Measurements from ENCODE around the gene DIAPH1.

DIAPH1 gene

DNA sequence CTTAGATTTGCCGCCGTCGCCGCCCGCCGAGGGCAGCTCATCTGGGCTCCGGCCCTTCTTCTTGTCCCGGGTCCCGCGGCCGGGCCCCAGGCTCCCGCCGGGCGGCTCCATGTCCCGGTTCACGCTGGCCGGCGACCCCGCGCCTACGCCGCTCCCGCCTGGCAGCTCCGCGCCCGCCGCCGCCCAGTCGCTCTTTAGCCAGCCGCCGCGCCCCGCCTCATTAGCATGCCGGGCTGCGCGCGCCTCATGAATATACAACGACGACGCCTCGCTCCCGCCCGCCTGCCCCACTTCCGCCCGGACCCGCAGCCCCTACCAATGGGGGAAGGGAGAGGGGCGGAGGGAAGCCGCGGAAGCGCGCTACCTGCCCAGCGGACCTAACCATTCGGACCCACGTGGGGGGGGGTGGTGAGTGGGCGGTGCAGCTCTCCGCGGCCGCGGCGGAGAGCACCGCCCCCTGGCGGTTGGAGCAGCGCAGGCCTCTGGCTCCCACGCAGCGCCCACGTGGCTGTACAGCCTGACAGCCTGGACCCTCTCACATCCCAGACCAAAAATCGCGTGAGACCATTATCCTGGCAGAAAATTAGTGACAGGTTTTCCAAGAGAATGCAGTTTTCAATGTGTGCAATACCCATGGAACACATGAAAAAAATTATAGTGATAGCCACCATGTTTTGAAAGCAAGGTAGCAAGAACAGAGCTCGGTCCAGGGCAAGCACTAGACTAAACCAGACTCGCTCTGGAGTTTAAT is at the start of gene DIAPH1:
TSS of gene DIAPH1 (minus strand) at position 197 of the 751 bp plus-strand sequence. CDS start at position 111, 86 bp downstream.
- peak; percentile 59 for DNase-seq

DNA sequence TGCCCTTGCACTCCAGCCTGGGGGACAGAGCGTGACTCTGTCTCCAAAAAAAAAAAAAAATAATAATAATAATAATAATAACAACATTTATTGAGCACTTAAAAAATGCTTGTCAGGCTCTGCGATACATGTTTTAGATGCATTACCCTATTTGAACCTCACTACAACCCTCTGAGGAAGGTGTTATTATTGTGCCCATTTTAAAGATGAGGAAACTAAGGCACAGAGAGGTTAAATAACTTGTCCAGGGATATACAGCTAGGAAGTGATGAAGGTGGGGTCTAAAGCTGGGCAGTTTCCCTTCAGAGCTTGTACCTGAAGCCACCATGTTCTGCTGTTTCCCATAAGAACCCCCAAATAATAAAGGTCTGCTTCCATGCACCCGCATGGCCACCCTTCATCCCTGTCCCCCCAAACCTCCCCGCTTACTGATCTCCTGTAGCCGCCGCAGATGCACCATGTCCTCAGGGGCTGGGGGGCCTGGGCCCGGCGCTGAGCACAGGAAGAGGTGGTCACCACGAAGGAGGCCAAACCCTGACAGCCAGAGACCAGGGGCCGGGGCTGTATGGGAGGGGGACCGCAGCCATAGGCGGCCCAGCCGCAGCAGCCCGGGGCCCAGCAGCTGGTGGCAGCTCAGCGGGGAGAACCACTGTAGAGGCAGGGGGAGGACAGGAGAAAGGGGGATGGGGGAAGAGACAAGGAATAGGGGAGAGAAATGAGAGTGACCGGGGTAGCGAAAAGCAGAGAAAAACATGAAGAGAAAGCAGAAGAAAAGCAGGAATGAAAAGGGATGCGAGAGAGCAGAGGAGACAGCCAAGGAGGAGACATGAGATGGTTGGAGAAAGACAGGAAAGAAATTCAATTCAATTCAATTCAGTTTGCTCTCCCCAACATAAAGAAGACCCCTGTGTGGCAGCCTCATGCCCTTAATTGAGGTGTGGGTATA is 47.5 kb upstream of the DIAPH1 start:
- no peak for DNase-seq

DNA sequence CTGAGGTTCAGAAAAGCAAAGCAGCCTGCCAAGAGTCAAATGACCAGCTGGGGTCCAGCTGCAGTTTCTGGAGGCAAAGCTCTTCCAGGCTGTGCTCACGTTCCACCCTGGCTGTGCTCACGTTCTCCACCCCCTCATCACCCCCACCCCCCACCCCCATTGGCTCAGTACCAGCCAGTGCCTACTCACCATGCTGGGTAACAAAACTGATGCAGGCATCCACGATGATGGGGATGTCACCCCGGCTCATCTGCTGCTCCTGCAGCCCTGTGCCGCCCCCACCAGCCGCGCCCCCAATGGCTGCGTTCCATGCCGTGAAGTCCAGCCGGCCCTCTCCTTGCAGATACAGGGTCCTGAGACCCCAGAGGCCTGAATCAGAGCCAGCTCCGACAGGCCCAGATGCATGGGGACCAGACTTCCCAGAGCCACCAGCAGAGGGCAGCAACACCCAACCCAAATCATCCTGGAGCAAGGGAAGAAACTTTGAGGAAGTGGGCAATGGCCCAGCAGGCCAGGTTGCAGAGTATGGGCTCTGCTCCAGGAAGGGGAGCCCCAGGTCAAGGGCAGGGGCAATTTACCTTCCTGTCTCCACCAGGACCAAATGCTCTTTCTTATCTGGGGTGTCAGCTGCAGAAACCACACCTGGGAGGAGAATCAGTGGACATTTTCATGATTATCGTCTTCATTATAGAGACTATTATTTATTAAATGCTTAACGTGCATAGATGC is 46.1 kb upstream of the DIAPH1 start:
- no peak for DNase-seq

DNA sequence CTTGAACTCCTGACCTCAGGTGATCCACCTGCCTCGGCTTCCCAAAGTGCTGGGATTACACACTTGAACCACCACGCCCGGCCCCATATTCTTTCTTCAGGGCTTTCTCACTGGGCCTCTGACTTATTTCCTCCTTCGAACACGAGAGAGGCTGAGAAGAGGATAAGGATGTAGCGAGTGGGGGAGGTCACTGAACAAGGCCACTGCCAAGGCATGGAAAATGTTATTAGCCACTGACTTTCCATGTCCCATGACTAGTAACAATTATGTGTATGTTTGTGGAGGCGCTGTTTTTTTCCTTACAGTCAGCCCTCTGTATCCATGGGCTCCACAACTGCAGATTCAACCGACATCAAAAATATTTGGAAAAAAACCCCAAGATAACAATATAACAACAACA is 44.7 kb upstream of the DIAPH1 start:
- no peak for DNase-seq

DNA sequence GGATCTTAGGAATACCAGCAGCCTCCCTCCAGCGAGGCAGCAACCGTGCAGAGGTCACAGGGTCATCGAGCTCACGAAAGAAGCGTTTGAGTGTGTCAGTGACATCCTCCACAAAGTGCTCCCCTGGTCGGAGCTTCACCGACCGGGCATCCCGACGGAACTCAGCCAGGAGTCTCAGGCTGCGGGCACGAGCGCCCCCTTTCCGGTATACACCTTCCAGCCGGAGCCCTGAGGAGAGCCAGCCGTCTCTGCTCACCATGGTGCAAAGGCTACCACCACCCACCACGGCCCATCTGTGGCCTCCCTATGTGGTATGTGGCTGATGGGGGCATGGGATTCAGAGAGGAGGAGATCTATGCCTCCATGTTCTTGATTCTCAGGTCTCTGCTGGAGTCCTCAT is 43.2 kb upstream of the DIAPH1 start:
- no peak for DNase-seq

DNA sequence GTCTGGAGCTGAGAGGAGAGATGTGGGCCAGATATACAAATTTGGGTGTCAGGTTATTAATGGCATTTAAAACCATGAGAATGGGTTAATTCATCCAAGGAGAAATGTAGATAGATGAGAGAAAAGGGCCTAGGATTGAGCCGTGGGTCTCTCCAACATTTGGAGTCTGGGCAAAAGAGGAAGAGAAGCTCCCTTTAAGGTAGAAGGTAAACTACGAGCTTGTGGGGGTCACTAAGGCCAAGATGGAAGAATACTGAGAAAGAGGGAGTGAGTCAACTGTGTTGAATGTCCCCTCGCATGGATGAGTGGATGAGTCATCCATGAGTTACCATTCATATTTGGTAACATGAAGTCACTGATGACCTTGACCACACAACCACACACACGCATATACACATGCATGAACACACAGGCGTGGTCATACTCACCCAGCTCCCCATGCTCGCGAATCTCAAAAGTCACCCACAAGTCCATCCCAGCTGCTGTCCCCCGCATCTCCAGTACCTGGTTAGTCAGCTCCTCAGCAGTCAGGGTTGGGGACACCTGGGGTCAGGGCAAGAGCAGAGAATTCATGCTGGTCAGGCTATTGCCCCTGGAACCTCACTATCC is 39.2 kb upstream of the DIAPH1 start:
- no peak for DNase-seq

DNA sequence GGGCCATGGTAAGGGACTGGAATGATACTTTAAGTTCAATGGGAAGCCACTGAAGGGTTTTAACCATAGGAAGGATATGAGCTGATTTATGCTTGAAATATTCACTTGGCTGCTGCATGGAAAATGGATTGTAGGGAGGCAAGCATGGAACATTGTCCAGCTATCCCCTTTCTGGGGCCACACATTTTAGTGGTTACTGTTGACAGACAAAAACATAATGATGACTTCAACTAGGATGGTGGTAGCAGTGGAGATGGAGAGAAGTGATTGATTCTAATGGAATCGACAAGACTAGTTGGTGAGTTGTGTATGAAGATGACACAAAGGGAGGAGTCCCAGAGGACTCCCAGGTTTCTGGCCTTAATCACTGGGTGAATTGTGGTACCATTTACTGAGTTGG is 38.6 kb upstream of the DIAPH1 start:
- no peak for DNase-seq

DNA sequence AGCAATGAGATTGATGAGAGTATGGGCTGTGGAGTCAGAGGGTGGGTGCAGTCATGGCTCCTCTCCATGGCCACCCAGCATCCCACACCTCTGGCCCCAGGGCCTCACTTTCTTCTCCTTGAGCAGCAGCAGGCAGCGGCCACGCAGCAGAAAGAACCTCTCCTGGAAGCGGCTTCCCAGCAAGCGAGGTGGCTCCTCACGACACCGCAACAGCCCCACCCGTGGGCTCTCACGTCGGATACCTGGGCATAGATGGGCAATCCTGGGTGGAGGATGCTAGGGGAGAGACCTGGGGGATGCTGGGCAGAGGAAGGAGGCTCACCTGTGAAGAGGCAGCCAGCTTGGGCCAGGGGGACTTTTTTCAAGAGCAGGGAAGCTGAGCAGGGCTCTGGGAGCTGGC is 37.6 kb upstream of the DIAPH1 start:
- no peak for DNase-seq

DNA sequence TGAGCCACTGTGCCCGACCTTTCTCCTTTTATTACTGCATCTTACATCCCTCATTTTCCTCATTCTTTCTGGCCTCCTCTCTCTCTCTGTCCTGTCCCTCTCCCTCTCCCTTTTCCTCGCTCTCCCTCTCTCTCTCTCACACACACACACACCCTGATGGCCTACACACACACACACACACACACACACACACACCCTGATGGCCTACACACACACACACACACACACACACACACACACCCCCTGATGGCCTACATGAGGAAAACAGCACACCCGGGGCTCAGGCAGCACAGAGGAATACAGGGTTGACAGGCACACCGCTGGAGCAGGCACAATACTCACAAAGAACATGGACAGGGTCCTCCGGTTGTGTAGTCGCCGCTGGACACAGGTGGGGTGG is 36.2 kb upstream of the DIAPH1 start:
- DNase-seq = no peak

DNA sequence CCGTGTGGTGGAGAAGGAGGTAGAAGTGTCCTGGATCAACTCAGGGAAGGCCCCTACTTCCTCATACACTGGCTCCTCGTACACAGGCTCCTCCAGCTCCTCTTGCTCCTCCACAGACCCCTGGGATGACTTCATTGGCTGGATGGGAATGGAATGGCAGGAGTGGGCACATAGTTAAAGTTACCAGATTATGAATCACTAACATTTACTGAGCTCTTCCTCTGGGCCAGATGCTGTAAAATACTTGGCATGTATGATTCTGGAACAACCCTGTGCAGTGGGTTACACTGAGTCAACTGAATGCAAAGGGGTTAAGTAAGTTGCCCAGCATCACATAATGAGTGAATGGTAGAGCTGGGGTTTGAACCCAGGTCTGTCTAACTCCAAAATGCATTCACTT is 35.5 kb upstream of the DIAPH1 start:
- DNase-seq = no peak

DNA sequence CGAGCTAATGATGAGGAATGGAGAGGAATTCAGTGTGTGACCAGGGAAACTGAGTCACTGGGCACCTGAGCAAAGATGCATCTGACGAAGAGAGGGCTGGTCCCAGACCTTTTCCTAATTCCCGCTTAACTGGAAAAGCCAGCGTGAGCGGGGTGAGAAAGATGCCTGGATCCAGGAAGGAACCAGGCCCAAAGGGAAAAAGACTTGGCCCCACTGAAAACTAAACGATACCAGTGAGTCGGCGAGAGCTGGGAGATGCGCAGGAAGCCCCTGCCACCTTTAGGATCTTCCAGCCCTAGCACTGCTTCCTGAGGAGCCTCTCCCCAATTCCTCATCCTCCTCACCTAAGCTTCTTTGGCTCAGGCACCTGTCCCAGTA is 32.9 kb upstream of the DIAPH1 start:
- DNase-seq = no peak

DNA sequence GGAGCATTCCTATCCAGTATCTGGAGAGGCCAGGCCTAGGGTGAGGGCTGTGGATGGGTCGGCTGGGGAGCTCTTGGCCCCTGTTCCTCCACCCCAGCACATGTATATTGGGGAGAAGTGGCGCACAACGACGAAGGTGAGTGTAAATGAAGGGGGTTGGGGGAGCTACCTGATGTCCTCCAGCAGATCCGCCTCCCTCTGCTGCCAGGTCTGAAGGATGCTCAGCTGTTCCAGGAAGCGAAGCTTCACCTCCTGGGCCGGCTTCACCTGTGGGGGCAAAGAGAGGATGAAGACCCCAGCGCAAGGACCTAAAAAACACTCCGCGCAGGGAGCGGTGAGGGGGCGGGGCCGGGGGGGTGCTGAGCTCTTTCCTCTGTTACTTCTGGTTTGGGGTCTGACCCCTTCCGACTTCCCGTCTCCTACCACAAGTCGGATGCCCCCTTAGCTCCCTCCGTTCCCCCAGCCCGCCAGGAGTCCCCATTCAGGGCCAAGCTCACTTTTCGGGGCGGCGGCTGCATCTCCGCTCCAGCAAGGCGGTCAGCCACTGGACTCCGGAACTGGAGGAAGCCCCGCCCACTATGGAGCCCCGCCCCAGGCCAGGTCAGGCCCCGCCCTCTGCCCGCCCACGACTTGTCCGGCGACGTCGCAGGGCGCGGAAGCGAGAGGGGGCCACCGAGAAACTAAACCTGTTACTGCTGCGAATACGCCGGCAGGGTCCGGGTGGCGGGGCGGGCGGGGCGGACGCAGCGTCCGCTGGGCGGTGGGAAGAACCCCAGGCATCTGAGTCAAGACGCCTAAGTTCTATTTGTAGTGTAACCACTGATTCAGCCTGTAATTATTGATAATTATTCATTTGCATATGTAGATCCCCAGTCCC is 32.3 kb upstream of the DIAPH1 start, which contains the start of gene FCHSD1:
TSS of gene FCHSD1 (minus strand) at position 568 of the 877 bp plus-strand sequence. CDS start at position 518, 50 bp downstream.
- DNase-seq = no peak

DNA sequence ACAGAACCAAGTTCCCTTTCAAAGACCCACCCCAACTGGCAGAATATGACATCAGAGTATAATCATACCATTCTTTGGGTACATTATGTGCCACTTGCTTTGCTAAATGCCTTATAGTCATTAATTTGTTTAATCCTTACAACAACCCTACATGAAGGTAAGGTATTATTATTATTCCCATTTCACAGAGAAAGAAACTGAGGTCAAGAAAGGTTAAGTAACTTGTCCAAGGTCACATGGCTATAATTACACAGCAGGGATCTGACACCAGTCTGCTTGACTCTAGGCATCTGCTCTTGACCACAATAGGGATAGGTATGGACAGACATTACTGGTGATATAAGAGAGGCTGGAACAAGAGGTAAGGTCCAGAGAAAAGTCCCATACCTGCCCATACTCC is 31.2 kb upstream of the DIAPH1 start:
- no peak for DNase-seq

DNA sequence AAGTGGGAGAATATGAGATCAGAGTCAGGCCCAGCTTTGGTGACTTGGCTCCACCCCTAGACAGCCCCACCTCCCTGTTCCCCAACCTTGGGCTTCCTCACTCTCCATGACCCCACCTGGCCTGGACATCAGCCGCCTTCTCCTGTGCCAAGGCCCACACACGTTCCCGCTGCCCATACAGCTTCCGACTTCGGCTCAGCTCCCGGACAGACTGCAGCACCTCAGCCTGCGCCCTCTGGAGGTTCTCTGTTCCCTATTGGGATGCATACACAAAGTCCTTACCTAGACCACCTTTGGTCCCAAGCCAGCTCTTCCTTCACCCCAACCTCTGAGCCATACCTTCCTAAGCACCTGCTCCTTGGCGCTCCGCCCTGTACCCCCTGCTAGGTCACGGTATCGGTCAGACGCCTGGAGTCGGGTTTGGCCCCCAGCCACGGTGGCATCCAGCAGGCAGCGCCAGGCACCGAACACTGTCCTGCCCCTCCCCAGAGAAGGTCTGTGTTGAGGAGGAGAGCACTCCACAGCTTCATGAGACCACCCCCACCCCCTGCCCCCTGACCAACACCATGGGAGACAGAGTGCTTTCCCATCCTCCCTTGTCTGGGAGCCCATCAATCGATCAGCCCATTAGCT is 30.4 kb upstream of the DIAPH1 start:
- DNase-seq = no peak

DNA sequence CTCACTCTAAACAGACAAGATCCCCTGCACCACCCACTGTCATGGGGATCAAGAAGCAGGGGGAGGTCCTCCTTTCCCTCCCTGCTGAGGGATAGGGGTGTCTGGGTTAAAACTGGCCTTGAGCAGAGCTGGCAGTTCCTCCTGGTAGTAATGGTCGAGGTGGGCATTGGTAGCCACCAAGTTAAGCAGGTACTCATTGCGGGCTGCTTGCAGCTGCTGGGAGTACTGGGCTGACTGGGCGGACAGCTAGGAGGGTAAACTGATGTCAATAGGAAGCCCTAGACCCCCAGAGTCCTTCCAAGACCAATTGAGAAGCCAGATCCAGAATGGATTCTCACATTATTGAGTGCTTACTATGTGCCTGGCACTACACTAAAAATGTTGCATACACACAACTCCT is 29.1 kb upstream of the DIAPH1 start:
- no peak for DNase-seq

DNA sequence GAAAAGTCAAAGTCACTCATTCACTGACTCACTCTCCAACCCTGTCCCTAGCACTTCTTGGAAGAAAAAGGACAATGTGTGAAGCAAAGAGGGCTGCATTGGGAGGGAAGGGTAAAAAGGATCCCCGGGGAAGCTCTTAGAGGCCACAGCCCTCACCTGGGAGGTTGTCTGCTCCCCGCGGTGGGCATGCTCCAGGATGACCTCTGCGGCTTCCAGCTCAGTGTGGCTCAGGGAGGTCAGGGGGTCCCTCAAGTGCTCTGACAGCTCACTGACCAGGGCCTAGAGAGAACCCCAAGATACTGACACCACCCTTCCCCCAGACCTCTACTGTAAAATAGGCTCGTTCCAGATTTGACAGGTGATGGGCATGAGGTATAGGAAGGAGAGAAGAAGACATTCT is 28.4 kb upstream of the DIAPH1 start:
- no peak for DNase-seq

DNA sequence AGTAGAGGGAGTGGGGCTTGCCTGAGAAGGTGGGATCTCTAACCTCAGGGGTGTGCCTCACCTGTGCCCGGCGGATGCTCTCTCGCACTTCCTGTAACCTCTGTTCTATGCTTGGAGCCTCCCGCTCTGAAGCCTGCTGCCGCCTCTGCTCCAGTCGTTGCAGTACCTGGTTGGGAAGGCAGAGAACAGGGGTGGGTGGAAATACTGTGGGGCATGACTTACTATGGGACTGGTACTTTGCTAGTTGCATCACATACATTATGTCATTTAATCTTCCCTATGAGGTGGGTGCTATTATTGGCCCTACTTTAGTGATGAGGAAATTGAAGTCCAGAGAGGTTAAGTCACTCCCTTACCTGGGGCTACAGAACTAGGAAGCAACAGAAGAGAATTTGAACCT is 27.2 kb upstream of the DIAPH1 start:
- no peak for DNase-seq

DNA sequence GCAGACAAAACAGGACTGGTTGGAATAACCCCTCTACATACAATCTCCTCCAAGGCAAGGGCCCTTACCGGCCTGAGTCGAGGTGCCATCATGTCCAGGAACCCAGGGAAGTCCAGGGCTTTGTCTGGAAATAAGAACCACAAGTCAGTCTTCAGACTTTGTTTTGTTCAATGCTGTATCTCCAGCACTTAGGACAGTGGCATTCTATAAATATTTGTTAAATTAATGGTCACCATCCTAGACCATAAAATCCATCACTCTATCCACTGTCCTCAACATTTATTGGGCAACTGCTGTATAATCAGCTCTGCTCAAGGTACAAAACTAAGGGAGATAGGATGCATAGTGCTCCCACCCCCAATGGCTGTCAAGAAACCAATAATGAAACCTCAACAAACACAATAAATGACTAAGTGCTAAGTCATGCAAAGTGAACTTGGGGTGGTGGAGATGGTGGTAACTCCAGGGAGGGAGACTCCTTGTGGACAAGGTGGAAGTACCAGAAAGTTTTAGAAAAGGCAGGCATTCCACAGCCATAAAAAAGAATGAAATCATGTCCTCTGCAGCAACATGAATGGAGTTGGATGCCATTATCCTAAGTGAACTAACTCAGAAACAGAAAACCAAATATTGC is 23.0 kb upstream of the DIAPH1 start:
- no peak for DNase-seq

DNA sequence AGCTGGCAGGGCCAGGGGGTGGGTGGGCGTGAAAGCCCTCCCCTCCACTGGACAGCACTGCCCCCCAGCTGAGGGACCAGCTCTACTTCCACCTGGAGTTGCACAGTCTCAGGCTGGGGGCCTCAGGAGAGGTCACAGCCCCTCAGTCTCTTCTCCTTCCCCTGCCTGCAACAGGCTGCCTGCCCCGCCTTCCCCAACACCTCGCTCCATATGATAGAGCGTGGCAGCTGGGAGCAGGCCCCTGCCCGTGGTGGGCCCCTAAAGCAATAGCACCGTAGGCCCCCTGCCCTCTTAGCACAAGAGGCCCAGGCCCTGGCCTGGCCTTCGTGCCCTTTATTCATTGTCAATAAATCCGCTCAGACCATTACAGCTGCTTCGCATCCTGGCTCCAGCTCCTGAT is 21.9 kb upstream of the DIAPH1 start:
- no peak for DNase-seq

DNA sequence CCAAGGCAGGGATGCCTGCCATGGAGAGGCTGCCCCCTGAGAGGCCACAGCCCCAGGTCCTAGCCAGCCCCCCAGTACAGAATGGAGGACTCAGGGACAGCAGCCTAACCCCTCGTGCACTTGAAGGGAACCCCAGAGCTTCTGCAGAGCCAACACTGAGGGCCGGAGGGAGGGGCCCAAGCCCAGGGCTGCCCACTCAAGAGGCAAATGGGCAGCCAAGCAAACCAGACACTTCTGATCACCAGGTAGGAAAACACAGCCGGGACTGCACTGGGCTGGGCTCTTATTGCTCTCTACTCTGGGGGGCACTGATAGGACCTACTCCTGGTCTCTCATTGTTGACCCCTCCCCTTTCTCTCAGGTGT is 21.2 kb upstream of the DIAPH1 start:
- no peak for DNase-seq

Data from NCI-H524 treated with DMSO at 0.1 percent for 48 hours (cell line).